Measurements from ENCODE around the gene SNRPA1. TPM values are rescaled to one million over a fixed set of nuclear protein-coding genes. Genes with fewer than 3 reads are reported as not detected.
A peak's percentile ranks its signal among the peaks of the same experiment; 100 is the strongest.

SNRPA1 gene
- total and polyA plus RNA-seq, 2 donors (not counting 3 experiments of a cell fraction or from before 2014, with no cell fraction given) = 68.5 to 82.7 TPM

GRCh38 chr15:101258238-101259144 lies 36.6 kb downstream of the SNRPA1 start:
- H2AFZ ChIP-seq (ENCODE audit: low read depth, low read length) = peak overlapping the region; percentile 9
- H3K79me2 ChIP-seq (ENCODE audit: control insufficient read depth, insufficient read depth, low read length) = no peaks in the 10 kb centered on the region
- no peaks in the 10 kb centered on the region for H3K36me3 ChIP-seq (ENCODE audit: control insufficient read depth in 2 of 2, extremely low read depth in 1 of 2, insufficient read depth in 2 of 2, low read length in 2 of 2)
- TF ChIP-seq CTCF (IDR thresholded peaks at IDR 0.05; ENCODE audit: extremely low read depth in 1 of 2, insufficient read depth in 1 of 2, low read depth in 1 of 2, low read length in 2 of 2) = peak; percentile 66 to 88
- no peak for TF ChIP-seq JUN (IDR thresholded peaks at IDR 0.05; ENCODE audit: borderline replicate concordance, insufficient read depth, insufficient read length, low read depth)
- ChIA-PET CTCF (interaction anchor here (0.6 to 2.8 kb wide), 24 partner anchors 9 to 343 kb away, joined by 3 to 68 read pairs (median 5); partner anchors contain the start of gene LRRK1), POLR2A (no interaction called here)
- DNase-seq (ENCODE audit: low read depth, low spot score) (peak; percentile 80), FAIRE-seq (peak; percentile 95)
- intact Hi-C loops (cut with micrococcal nuclease) = loop anchor here (1.0 to 10.0 kb wide), 6 partner anchors 137 to 654 kb away; partner anchors contain the start of genes ASB7 and LINS1
- dilution Hi-C loops (cut with MboI; ENCODE audit: extremely low pct_ligation_motif_present, low sequenced_read_pairs) = no loop called here
- no peak overlapping the region for H3K4me3 ChIP-seq (replicated peaks in 1 of 3; ENCODE audit: insufficient read depth in 1 of 3, low read depth in 1 of 3, low read length in 3 of 3)
- no peak overlapping the region for H3K4me2 ChIP-seq (ENCODE audit: insufficient read depth, low read length)
- H3K9me1 ChIP-seq (replicated peaks; ENCODE audit: control insufficient read depth, extremely low read depth, insufficient read depth, low read length) = no peaks in the 10 kb centered on the region
- no peaks in the 10 kb centered on the region for H4K20me1 ChIP-seq (replicated peaks; ENCODE audit: control insufficient read depth, extremely low read depth, insufficient read depth, low read length)
- peaks cover 0 to 2% of the 10 kb centered on the region in 2 experiments for H3K27me3 ChIP-seq (ENCODE audit: control insufficient read depth in 2 of 2, insufficient read depth in 2 of 2, low read length in 2 of 2)
- BruUV-seq (replicated peaks) = no TSS peak
- peaks cover 11% of the 10 kb centered on the region for H3K4me1 ChIP-seq (ENCODE audit: control insufficient read depth, extremely low read depth, insufficient read depth, low read length)
- H3K9ac ChIP-seq (replicated peaks; ENCODE audit: extremely low read depth, insufficient read depth, low read length) = no peak overlapping the region
- no peaks in the 10 kb centered on the region for H3K9me3 ChIP-seq (replicated peaks; ENCODE audit: control insufficient read depth, insufficient read depth, low read length)
- no peak overlapping the region for H3K27ac ChIP-seq (ENCODE audit: insufficient read depth, low read depth, low read length)

DNA sequence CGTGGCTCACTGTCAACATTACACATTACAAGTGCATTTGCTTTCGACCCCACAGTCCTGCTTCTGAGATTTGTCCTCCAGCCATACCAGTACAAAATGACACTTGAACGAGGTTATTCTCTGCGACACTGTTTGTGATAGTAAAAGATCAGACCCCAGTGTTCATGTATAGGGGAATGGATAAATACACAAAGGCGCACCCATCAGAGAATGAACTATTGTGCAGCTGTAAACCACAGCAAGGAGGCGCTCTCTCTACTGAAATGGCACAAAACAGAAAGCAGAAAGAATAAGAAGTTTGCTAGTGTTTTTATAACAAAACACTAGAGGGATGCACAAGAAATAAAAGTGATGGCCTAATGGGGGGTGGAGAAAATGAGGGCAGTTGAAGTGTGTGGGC lies 38.3 kb downstream of the SNRPA1 start:
- H3K4me2 ChIP-seq (ENCODE audit: insufficient read depth, low read length) = no peak overlapping the region
- H3K9me1 ChIP-seq (replicated peaks; ENCODE audit: control insufficient read depth, extremely low read depth, insufficient read depth, low read length) = no peaks in the 10 kb centered on the region
- H2AFZ ChIP-seq (ENCODE audit: low read depth, low read length) = no peak overlapping the region
- ChIA-PET POLR2A (no interaction called here), CTCF (interaction anchor here (0.7 to 2.8 kb wide), 9 partner anchors 11 to 248 kb away, joined by 3 to 68 read pairs (median 7); no protein-coding TSS in a partner anchor)
- H3K27me3 ChIP-seq (ENCODE audit: control insufficient read depth in 2 of 2, insufficient read depth in 2 of 2, low read length in 2 of 2) = peaks cover 0 to under 1% of the 10 kb centered on the region in 2 experiments
- H3K4me3 ChIP-seq (replicated peaks in 1 of 3; ENCODE audit: insufficient read depth in 1 of 3, low read depth in 1 of 3, low read length in 3 of 3) = no peak overlapping the region
- no peak overlapping the region for H3K9ac ChIP-seq (replicated peaks; ENCODE audit: extremely low read depth, insufficient read depth, low read length)
- FAIRE-seq (no peak), DNase-seq (ENCODE audit: low read depth, low spot score) (no peak)
- H3K36me3 ChIP-seq (ENCODE audit: control insufficient read depth in 2 of 2, extremely low read depth in 1 of 2, insufficient read depth in 2 of 2, low read length in 2 of 2) = no peaks in the 10 kb centered on the region
- BruUV-seq (replicated peaks) = no TSS peak
- H3K27ac ChIP-seq (ENCODE audit: insufficient read depth, low read depth, low read length) = no peak overlapping the region
- TF ChIP-seq GATA2 (IDR thresholded peaks at IDR 0.05; ENCODE audit: insufficient read depth, insufficient read length, low read depth, low read length) (no peak), CTCF (IDR thresholded peaks at IDR 0.05; ENCODE audit: extremely low read depth in 1 of 2, insufficient read depth in 1 of 2, low read depth in 1 of 2, low read length in 2 of 2) (peak in 1 of 2 donors; percentile 15)
- H4K20me1 ChIP-seq (replicated peaks; ENCODE audit: control insufficient read depth, extremely low read depth, insufficient read depth, low read length) = no peaks in the 10 kb centered on the region
- intact Hi-C loops (cut with micrococcal nuclease) (loop anchor here (5.0 to 10.0 kb wide), 2 partner anchors 184 to 652 kb away; partner anchors contain the start of genes ASB7 and LINS1), dilution Hi-C loops (cut with MboI; ENCODE audit: extremely low pct_ligation_motif_present, low sequenced_read_pairs) (no loop called here)
- peaks cover 17% of the 10 kb centered on the region for H3K4me1 ChIP-seq (ENCODE audit: control insufficient read depth, extremely low read depth, insufficient read depth, low read length)
- no peaks in the 10 kb centered on the region for H3K79me2 ChIP-seq (ENCODE audit: control insufficient read depth, insufficient read depth, low read length)
- no peaks in the 10 kb centered on the region for H3K9me3 ChIP-seq (replicated peaks; ENCODE audit: control insufficient read depth, insufficient read depth, low read length)

All from endothelial cell of umbilical vein (primary cell).